HCT116 (cell line): ENCODE data around the gene TTLL4. TPM values are rescaled to one million over a fixed set of nuclear protein-coding genes. Genes with fewer than 3 reads are reported as not detected.

ENCODE experiments used
- ATAC-seq: fragments of 200-7000 bp; cut with Tn5 transposase; 2 replicates; pipeline ENCODE4 v1.9.1; 2020; ENCODE audit warnings: mild to moderate bottlenecking, moderate library complexity
- BruUV-seq: library from RNA; stranded (reverse); fragments of 400-500 nt; replicated peaks from 2 replicates; lab custom pipeline; 2021; lab: Mats Ljungman, UMichigan
- CTCF ChIA-PET: fragments of 300-600 bp; sonication (Branson Sonifier 250); formaldehyde crosslinking; loops from one replicate; lab custom pipeline; 2021; ENCODE audit warnings: antibody characterized with exemption; lab: Charles Lee
- POLR2A ChIA-PET: fragments of 300-600, 350-600 bp; sonication (Branson Sonifier 250); formaldehyde crosslinking; loops from one replicate; lab custom pipeline; 2021; ENCODE audit warnings: antibody characterized with exemption; lab: Charles Lee
- RAD21 ChIA-PET, 2 experiments: fragments of 300-600 bp; sonication (Branson Sonifier 250); formaldehyde crosslinking; loops; one replicate each; lab custom pipeline; 2023; ENCODE audit warnings: low total read pairs in 2 of 2; ENCODE audit not compliant: uncharacterized antibody in 2 of 2, unreplicated experiment in 2 of 2, low non-redundant PET in 1 of 2; lab: Charles Lee
- DNase-seq: peaks from one replicate; pipeline ENCODE4 v3.0.0-alpha.2; 2010; ENCODE audit warnings: low read depth, low spot score
- H2AFZ ChIP-seq: fragments of 200-600 bp; shearing (Covaris generic), sonication (generic); 2 replicates; pipeline ENCODE4 v1.6.1; 2017; ENCODE audit warnings: low read depth, mixed run types, mixed read lengths, antibody characterized with exemption, low read length; ENCODE audit not compliant: poor library complexity, severe bottlenecking
- H3K27ac ChIP-seq: 2 replicates; pipeline ENCODE4 v1.5.1; 2012; ENCODE audit warnings: low read depth, low read length
- H3K27me3 ChIP-seq: fragments of 200-600 bp; sonication (generic); 2 replicates; pipeline ENCODE4 v1.6.1; 2016; ENCODE audit warnings: mixed run types, low read length, mixed read lengths; ENCODE audit not compliant: insufficient read depth
- H3K36me3 ChIP-seq, 2 experiments: fragments of 200-500 bp in 1 of 2; fragments of 200-600 bp in 1 of 2; sonication (Bioruptor generic) in 1 of 2; sonication (generic) in 1 of 2; 2 replicates each; pipeline versions ENCODE4 v1.5.1 to v1.6.1; 2014 to 2016; ENCODE audit warnings: low read length in 2 of 2, inconsistent platforms in 1 of 2, mixed read lengths in 1 of 2, mixed run types in 1 of 2; ENCODE audit not compliant: insufficient read depth in 2 of 2, control insufficient read depth in 1 of 2
- H3K4me1 ChIP-seq, 2 experiments: fragments of 200-600 bp in 1 of 2; sonication (generic) in 1 of 2; 2 replicates each; pipeline versions ENCODE4 v1.5.1 to v1.6.1; 2012 to 2017; ENCODE audit warnings: low read length in 2 of 2, inconsistent platforms in 1 of 2, mild to moderate bottlenecking in 1 of 2, mixed read lengths in 1 of 2, mixed run types in 1 of 2, moderate library complexity in 1 of 2; ENCODE audit not compliant: insufficient read depth in 2 of 2, control insufficient read depth in 1 of 2
- H3K4me2 ChIP-seq: fragments of 200-600 bp; sonication (generic); 2 replicates; pipeline ENCODE4 v1.6.1; 2017; ENCODE audit warnings: mixed run types, low read length, mixed read lengths
- H3K4me3 ChIP-seq, 2 experiments: fragments of 200-600 bp in 1 of 2; sonication (generic) in 1 of 2; replicated peaks in 1 of 2; 2 replicates each; pipeline ENCODE4 v1.5.1; 2011 to 2016; ENCODE audit warnings: low read length in 2 of 2, control low read depth in 1 of 2, low read depth in 1 of 2, mild to moderate bottlenecking in 1 of 2, mixed read lengths in 1 of 2, mixed run types in 1 of 2
- H3K79me2 ChIP-seq: fragments of 200-600 bp; sonication (generic); 2 replicates; pipeline ENCODE4 v1.6.1; 2017; ENCODE audit warnings: mild to moderate bottlenecking, mixed run types, low read length, moderate library complexity, mixed read lengths; ENCODE audit not compliant: insufficient read depth
- H3K9ac ChIP-seq: fragments of 200-600 bp; sonication (generic); 2 replicates; pipeline ENCODE4 v1.6.1; 2016; ENCODE audit warnings: low read length, mixed read lengths
- H3K9me2 ChIP-seq: fragments of 200-600 bp; sonication (generic), shearing (Covaris generic); 2 replicates; pipeline ENCODE4 v1.6.1; 2017; ENCODE audit warnings: mixed run types, mild to moderate bottlenecking, moderate library complexity; ENCODE audit not compliant: insufficient read depth
- H3K9me3 ChIP-seq, 2 experiments: fragments of 200-500 bp in 1 of 2; fragments of 200-600 bp in 1 of 2; sonication (Bioruptor generic) in 1 of 2; sonication (generic) in 1 of 2; 2 replicates each; pipeline ENCODE4 v1.6.1; 2014 to 2017; ENCODE audit warnings: low read length in 2 of 2, mixed read lengths in 2 of 2, inconsistent platforms in 1 of 2, low read depth in 1 of 2, mild to moderate bottlenecking in 1 of 2, mixed run types in 1 of 2, moderate library complexity in 1 of 2; ENCODE audit not compliant: control insufficient read depth in 1 of 2, insufficient read depth in 1 of 2
- H4K20me1 ChIP-seq: fragments of 200-600 bp; sonication (generic), shearing (Covaris generic); 2 replicates; pipeline ENCODE4 v1.6.1; 2017; ENCODE audit warnings: mixed run types, mild to moderate bottlenecking, moderate library complexity; ENCODE audit not compliant: insufficient read depth
- ATF3 ChIP-seq: IDR thresholded peaks from 2 replicates; pipeline ENCODE4 v1.6.1; 2012
- CTCF ChIP-seq, 3 experiments: fragments of 200-600 bp in 1 of 3; sonication (generic) in 1 of 3; IDR thresholded peaks in 2 of 3; conservative IDR thresholded peaks in 1 of 3; 2 replicates each; pipeline ENCODE4 v1.5.1; 2012 to 2017; ENCODE audit warnings: low read depth in 2 of 3, low read length in 2 of 3, antibody characterized with exemption in 1 of 3, borderline replicate concordance in 1 of 3, control low read depth in 1 of 3, mild to moderate bottlenecking in 1 of 3, mixed read lengths in 1 of 3, mixed run types in 1 of 3, moderate library complexity in 1 of 3; ENCODE audit not compliant: insufficient read depth in 1 of 3
- EGR1 ChIP-seq: IDR thresholded peaks from 2 replicates; pipeline ENCODE4 v1.6.1; 2012; ENCODE audit warnings: low read depth
- ELF1 ChIP-seq: IDR thresholded peaks from 2 replicates; pipeline ENCODE4 v1.6.1; 2012; ENCODE audit warnings: low read depth, borderline replicate concordance
- EZH2 ChIP-seq: fragments of 200-600 bp; sonication (generic); IDR thresholded peaks from 2 replicates; pipeline ENCODE4 v1.6.1; 2017; ENCODE audit warnings: antibody characterized with exemption, mixed run types
- FOSL1 ChIP-seq: IDR thresholded peaks from 2 replicates; pipeline ENCODE4 v1.6.1; 2012; ENCODE audit warnings: low read depth
- JUND ChIP-seq: IDR thresholded peaks from 2 replicates; pipeline ENCODE4 v1.6.1; 2012
- MAX ChIP-seq: IDR thresholded peaks from 2 replicates; pipeline ENCODE4 v1.6.1; 2012
- POLR2A ChIP-seq: IDR thresholded peaks from 2 replicates; pipeline ENCODE4 v1.7.0; 2011; ENCODE audit warnings: borderline replicate concordance; ENCODE audit not compliant: insufficient read depth, insufficient read length; ENCODE audit errors: extremely low read depth
- SIN3A ChIP-seq: IDR thresholded peaks from 2 replicates; pipeline ENCODE4 v1.6.1; 2012; ENCODE audit warnings: low read depth
- SP1 ChIP-seq: IDR thresholded peaks from 2 replicates; pipeline ENCODE4 v1.6.1; 2012; ENCODE audit warnings: low read depth
- SRF ChIP-seq: IDR thresholded peaks from 2 replicates; pipeline ENCODE4 v1.6.1; 2012; ENCODE audit warnings: low read depth
- TCF7L2 ChIP-seq: IDR thresholded peaks from 2 replicates; pipeline ENCODE4 v1.7.0; 2011; ENCODE audit warnings: borderline replicate concordance, inconsistent platforms; ENCODE audit not compliant: insufficient read depth, insufficient read length; ENCODE audit errors: extremely low read depth
- YY1 ChIP-seq: IDR thresholded peaks from 2 replicates; pipeline ENCODE4 v1.6.1; 2011; ENCODE audit warnings: low read length, low read depth, moderate library complexity, mild to moderate bottlenecking; ENCODE audit not compliant: insufficient replicate concordance; ENCODE audit errors: extremely low read depth
- ZFX ChIP-seq: fragments of 450-650 bp; IDR thresholded peaks from 2 replicates; pipeline ENCODE4 v1.6.1; 2017
- ZNF274 ChIP-seq: fragments of 200-500 bp; sonication (Bioruptor generic); IDR thresholded peaks from 2 replicates; pipeline ENCODE4 v1.6.1; 2014; ENCODE audit warnings: mild to moderate bottlenecking, low read depth, low read length, inconsistent platforms
- intact Hi-C: fragments of 100-400 bp; cut with micrococcal nuclease; formaldehyde crosslinking; loops from 2 replicates; pipeline ENCODE4 v1.10.0; 2022
- total RNA-seq: library from RNA; stranded (reverse); gene quantifications from one replicate; pipeline ENCODE4 v1.2.1, GENCODE V29; 2021; ENCODE audit not compliant: unreplicated experiment

TTLL4 gene
- total RNA-seq, 1 experiment from 2014 or later = 53.0 TPM

GRCh38 chr2:218729640-218730039 lies 19.0 kb downstream of the TTLL4 start:
- intact Hi-C loops = no loop called here
- H3K4me1 ChIP-seq = peaks cover 17 to 29% of the 10 kb centered on the region in 2 experiments

GRCh38 chr2:218732052-218732760 lies 21.6 kb downstream of the TTLL4 start:
- TF ChIP-seq TCF7L2 (no peak), JUND (no peak), EGR1 (no peak), SIN3A (no peak), SP1 (no peak), ATF3 (no peak), CTCF (IDR thresholded peaks at IDR 0.05 in 2 of 3, conservative IDR thresholded peaks at IDR 0.05 in 1 of 3; ENCODE audit: borderline replicate concordance in 1 of 3, insufficient read depth in 1 of 3, low read depth in 2 of 3, low read length in 2 of 3) (no peak), ELF1 (no peak)
- H3K4me3 ChIP-seq = peak overlapping the region in 1 of 2 experiments; percentile 5; a peak in 1 of 4 replicates
- ATAC-seq (no peak), DNase-seq (no peak)
- intact Hi-C loops = no loop called here
- no peaks in the 10 kb centered on the region for H3K27me3 ChIP-seq
- RAD21 ChIA-PET = interaction anchor here (0.9 to 1.0 kb wide), 3 partner anchors 15 to 115 kb away, joined by 3 to 4 read pairs (median 3); no protein-coding TSS in a partner anchor
- peaks cover 17 to 29% of the 10 kb centered on the region in 2 experiments for H3K4me1 ChIP-seq
- H3K9me2 ChIP-seq = no peaks in the 10 kb centered on the region
- H4K20me1 ChIP-seq = peaks cover 4% of the 10 kb centered on the region; the same call in 1 of the 2 replicates
- H3K4me2 ChIP-seq = peak overlapping the region; percentile 58
- CTCF ChIA-PET = interaction anchor here (1.2 to 2.5 kb wide), 3 partner anchors 22 to 116 kb away, joined by 3 to 14 read pairs (median 12); partner anchors contain the start of gene TTLL4
- no peaks in the 10 kb centered on the region; a peak in 1 of 4 replicates for H3K9me3 ChIP-seq
- peak overlapping the region; percentile 32 for H3K9ac ChIP-seq
- POLR2A ChIA-PET = interaction anchor here (0.7 kb wide), 1 partner anchor 73 kb away, joined by 4 read pairs; the partner anchor contains the start of genes BCS1L and ZNF142
- peak overlapping the region; percentile 36; the same call in 1 of the 2 replicates for H3K27ac ChIP-seq
- peaks cover 0 to 5% of the 10 kb centered on the region in 2 experiments; a peak in 2 of 4 replicates for H3K36me3 ChIP-seq
- no TSS peak for BruUV-seq
- no peak overlapping the region for H2AFZ ChIP-seq
- peaks cover 87% of the 10 kb centered on the region for H3K79me2 ChIP-seq

More at GRCh38 chr2:218729640-218730039, 19.0 kb downstream of the TTLL4 start:
- Histone ChIP-seq H3K36me3 (peaks cover 0 to 5% of the 10 kb centered on the region in 2 experiments; a peak in 2 of 4 replicates), H3K9ac (no peak overlapping the region), H4K20me1 (peaks cover 4% of the 10 kb centered on the region; the same call in 1 of the 2 replicates), H3K79me2 (peaks cover 88% of the 10 kb centered on the region), H2AFZ (no peak overlapping the region), H3K9me3 (no peaks in the 10 kb centered on the region; a peak in 1 of 4 replicates), H3K4me2 (no peak overlapping the region), H3K27ac (no peak overlapping the region), H3K4me3 (no peak overlapping the region), H3K9me2 (no peaks in the 10 kb centered on the region), H3K27me3 (no peaks in the 10 kb centered on the region)
- ChIA-PET RAD21 (no interaction called here), CTCF (no interaction called here), POLR2A (no interaction called here)
- BruUV-seq = no TSS peak
- ATAC-seq = no peak
- TF ChIP-seq FOSL1 = no peak
- no peak for TF ChIP-seq SP1
- no peak for TF ChIP-seq SRF
- TF ChIP-seq EZH2 = no peak
- TF ChIP-seq YY1 = no peak
- no peak for TF ChIP-seq POLR2A
- TF ChIP-seq EGR1 = no peak
- no peak for TF ChIP-seq ZNF274
- no peak for TF ChIP-seq TCF7L2
- TF ChIP-seq ELF1 = no peak
- no peak for TF ChIP-seq MAX
- TF ChIP-seq SIN3A = no peak
- no peak for TF ChIP-seq ZFX
- no peak for DNase-seq
